HG03342 (cell line): ENCODE results near the gene GSTM5.
"Not testable (repeated sequence)": the region's sequence is repeated elsewhere in the genome, so short reads cannot be mapped to it uniquely, and the experiment has no call there.

ENCODE experiments used
- ATAC-seq: cut with Tn5 transposase; IDR thresholded peaks from one replicate; pipeline ENCODE4 v1.9.1; 2021; ENCODE audit warnings: mild to moderate bottlenecking, moderate library complexity; ENCODE audit not compliant: unreplicated experiment

GSTM5 gene

DNA sequence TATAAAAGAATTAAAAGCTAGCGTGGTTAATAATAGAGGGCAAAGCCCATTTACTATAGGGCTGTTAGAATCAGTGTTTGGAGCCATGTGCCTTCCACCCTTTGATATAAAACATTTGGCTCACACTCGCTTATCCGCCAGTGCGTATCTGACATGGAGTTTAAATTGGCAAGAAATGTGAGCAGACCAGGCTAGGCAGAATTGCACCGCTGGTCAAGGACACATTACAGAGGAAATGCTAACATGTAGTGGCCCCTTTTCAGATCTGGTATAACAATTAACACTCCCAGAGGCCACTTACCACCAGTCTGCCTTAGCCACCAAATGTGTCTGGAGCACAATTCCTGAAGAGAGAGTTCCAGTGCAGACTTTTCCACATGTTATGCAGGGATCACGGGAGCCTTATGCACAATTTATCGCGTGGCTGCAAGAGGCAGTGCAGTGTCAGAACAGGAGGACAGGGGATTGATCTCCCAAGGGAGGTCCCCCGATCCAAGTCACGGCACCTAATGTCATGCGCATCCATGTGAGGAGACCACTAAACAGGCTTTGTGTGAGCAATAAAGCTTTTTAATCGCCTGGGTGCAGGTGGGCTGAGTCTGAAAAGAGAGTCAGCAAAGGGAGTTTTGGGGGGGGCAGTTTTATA lies 14.8 kb downstream of the GSTM5 start:
- no peak for ATAC-seq

DNA sequence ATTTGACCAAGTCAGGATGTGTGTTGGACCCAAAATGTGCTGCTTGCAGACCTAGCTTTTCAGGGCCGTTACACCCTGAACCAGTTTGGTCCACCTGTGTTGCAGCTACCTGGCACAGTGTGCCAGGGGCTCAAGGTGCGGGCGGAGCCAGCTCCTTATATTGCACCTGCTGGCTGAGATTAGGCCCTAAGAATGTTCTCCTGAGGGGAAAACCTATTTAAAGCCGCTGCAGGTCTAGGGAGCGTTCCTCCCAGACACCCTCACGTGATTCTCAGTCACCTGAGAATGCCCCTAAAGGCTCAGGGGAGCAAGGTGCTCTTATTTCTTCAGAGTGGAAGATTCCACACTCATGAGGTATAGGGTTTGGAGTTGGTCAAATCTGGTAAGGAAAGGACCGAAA lies 16.8 kb downstream of the GSTM5 start:
- no peak for ATAC-seq

- no peak for ATAC-seq
Observed at GRCh38 chr1:109730666-109731065, 18.6 kb downstream of the GSTM5 start.

GRCh38 chr1:109732390-109732881 lies 20.4 kb downstream of the GSTM5 start:
- no peak for ATAC-seq

DNA sequence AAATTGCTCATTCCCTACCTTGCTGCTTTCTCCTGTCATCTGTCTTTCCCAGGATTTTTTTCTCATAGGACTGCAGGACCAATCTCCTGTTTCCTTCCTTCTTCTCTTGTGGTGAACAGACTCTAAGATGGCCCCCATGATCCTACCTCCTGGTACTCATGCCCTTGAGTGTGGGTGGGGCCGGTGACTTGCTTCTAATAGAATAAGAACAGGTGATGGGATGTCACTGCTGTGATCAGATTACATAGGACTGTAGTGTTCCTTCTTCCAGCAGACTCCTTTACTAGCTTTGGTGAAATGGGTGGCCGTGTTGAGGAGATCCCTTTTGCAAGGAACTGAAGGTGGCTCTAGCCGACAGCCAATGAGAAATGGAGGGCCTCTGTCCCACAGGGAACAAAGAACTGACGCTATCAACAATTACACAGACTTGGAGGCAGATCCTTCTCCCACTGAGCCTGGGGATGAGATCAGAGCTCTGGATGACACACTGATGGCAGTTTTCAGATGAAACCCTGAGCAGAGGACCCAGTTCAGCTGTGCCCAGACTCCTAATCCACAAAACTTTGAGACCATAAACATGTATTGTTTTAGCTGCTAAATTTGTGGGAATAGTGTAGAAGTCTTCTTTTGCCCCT lies 21.3 kb downstream of the GSTM5 start:
- ATAC-seq: no peak

GRCh38 chr1:109739738-109740614 lies 27.9 kb downstream of the GSTM5 start:
- peak; percentile 82 for ATAC-seq

DNA sequence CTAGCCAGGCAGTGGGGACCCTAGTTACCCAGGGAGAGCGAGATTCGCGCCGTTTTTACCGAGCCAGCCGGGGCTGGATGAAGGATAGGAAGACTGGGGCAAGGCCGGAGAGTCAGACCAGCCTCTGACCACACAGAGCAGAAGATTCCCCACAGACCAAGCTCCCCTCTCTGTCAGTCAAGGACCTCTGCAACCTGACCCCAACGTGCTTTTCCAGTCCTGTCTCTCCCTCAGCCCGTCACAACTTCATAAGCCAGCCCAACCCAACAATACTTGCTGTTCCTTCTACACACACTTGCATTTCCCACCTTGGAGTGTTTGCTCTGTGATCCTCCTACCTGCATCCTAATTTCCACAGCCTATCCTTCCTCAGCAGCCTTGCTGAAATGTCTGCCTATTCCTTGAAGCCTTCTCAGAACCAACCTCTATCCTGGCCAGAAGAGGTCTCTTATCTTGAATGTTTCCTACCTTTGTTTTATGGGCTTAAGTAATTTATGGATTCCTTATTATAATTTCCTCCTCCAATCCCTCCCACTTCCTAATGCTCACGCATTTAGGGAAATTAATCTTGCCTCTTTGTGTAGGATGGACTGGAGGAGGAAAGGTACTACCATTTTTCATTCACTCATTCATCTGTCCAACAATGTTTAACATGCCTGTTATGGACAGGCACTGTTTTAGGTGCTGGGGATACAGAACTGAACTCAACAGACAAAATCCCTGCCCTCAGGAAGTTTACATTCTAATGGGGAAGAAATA lies 28.7 kb downstream of the GSTM5 start, which contains the start of gene GSTM3:
GSTM3 (minus strand) TSS at position 424 of the 759 bp plus-strand sequence. CDS start 751 bp downstream, outside the sequence.
- no peak for ATAC-seq

DNA sequence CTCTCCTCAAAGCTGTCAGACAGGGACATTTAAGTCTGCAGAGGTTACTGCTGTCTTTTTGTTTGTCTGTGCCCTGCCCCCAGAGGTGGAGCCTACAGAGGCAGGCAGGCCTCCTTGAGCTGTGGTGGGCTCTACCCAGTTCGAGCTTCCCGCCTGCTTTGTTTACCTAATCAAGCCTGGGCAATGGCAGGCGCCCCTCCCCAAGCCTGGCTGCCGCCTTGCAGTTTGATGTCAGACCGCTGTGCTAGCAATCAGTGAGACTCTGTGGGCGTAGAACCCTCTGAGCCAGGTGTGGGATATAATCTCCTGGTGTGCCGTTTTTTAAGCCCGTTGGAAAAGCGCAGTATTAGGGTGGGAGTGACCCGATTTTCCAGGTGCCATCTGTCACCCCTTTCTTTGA lies 36.3 kb downstream of the GSTM5 start:
- ATAC-seq: not testable (repeated sequence)

DNA sequence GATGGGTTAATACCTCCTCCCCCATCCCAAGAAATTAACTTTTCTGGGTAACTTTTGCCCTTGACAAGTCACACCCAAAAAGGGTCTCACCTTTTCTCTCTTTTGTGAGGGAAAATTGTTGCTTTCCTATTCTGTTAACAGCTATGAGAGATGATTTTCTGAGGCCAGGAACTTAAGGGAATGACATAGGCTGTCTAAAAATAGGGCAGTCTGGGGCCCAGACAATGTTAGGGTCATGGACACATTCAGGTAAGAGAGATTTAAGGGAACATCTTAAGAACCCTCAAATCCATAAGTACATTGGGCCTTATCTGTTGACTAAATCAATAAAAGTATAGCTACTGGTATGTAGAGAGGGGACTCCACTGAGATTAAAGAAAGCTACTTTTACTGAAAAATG lies 37.2 kb downstream of the GSTM5 start:
- no peak for ATAC-seq

- ATAC-seq: no peak
Observed at GRCh38 chr1:109750241-109750882, 38.3 kb downstream of the GSTM5 start.

DNA sequence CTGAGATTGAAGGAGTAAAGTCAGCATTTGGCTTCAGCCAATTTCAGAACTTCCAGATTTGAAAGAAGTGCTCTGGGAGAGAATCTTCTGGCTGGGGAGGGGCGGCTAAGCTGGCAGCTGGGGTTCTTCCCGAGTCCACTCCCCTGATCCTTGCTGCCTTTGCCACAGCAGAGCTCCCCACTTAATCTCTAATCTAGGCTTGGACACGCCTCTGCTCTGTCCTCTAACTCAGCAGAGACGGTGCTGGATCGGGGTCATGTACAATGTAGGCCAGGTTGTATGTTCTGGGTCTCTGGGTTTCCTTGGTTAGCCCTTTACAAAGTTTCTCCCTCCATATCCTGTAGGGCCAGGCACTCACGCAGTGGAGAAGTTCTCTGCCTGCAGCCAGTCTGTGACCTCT lies 38.9 kb downstream of the GSTM5 start:
- ATAC-seq: no peak

DNA sequence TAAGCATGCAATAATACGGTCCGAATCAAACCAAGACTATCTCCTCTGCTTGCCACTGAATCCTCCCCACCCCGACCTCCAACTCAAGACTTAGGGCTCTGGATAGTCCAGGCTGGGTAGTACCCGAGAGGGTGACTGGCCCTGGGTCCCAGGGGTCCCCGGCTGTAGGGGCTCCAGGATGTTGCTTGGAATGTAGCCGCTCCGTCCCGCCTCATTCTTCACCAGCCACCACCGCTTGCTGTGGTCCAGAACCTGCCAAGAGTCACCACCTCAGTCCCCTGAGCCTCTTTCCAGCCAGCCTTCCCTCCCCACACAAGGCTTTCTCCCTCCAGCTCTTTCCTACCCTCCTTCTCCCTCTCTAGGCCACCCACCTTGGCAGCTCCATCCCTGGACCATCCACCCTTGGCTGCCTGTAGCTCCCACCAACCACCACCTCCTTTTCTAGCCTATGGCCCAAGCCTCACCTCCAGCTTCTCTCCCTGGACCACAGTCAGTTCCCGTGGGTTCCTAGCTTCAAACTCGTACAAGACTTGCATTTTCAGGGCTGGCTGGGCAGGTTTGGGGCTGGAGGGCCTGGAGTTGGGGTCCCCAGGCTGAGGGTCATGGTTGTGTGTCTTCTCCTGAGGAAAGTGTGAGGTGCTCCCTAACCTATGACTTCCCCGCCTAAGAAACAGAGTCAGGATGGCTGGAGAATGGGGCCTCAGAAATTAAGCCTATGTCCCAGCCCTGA lies 39.6 kb downstream of the GSTM5 start:
- no peak for ATAC-seq

DNA sequence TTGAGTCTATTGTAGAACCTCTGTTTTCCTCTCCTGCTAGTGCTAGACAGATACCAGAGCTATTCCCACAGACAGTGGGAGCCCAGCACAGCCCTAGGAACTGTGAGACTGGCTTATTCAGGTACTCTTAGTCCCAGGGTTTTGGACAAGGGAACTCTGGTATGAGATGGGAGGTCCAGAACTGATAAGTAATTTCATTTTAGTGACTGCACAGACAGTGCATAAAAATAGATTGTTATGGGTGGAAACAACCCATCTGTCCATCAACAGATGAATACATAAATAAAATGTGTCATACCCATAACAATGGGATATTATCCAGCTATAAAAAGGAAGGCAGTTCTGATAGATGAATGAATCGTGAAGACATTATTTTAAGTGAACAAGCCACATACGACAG lies 42.7 kb downstream of the GSTM5 start:
- ATAC-seq: no peak

GRCh38 chr1:109756325-109756724 lies 44.3 kb downstream of the GSTM5 start:
- not testable (repeated sequence) for ATAC-seq

GRCh38 chr1:109756848-109757521 lies 44.9 kb downstream of the GSTM5 start:
- no peak for ATAC-seq

DNA sequence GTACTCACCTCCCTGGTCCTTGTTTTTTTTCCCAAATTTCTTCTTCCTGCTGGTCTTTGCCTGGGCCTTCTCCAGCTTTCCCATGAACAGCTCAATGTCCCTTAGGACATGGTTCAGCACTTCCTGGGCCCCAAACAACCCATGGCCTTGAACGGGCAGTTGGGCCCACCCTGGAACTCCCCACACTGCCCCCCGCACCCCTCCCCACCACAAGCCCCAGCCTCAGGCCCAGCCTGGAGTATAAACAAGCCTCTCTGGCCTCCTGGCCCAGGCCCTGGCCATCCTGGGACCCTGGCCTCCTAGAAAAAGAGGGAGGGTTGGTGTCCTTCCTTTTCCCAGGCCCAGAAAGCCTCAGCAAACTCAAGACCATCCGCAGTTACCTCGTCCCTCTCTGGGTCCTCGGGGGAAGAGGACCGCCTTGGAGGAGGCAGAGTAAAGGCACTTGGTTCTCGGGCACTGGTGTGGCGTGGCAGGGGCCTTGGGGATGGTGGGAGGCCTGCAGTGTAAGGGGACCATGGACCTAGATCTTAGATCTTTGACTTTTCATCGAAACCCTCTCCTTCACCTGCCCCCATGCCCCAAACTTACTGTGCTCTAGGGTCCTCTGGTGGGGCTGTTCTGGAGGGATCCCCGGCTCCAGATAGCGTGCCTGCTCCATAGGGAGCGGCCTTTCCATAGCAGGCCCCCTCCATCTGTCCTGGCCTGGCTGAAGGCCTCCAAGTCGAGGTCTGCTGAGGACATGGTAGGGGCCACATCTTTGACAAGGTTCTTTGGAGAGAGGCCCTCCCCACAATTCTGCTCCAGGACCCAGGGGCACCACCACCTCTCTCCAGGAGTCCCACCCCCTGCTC lies 46.1 kb downstream of the GSTM5 start:
- ATAC-seq: no peak

DNA sequence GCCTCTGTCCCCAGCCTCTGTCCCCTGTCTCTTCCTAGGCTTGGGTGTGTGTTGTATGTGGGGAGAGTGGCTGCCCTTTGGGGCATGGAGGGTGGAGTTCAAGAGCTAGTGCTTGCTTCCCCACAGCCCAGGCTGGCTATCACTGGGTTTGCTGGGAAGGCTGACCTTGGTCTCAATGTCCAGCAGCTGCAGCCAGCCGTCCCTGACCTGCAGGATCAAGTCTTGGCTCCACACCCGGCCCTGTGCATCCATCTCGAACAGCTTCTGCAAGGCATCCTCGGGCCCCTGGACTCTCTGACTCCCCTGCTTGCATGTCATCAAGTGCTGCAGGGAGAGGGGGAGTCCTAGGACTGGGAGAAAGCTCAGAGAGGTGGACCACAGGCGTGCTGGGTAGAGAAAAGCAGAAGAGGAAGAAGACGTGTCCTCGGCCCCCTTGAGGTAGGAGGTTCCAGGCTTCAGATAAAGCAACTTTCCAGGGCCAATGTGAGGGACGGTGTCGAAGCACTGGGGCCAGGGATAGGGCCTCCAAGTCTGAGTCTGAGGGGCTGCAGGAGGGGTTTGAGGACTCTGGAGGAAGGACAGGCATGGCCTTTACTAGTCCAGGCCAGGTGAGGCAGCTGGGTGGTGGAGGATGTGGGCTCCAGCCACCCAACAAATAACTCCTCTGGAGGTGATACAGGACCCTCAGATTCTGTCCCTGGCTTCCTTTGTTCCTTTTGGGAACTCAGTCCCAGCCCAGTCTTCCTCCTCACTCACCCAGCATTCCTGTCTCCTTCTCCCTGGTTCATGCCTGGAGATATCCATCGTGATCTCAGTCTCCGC lies 47.7 kb downstream of the GSTM5 start:
- ATAC-seq: no peak
